ENCODE data around the gene MAP1B. TPM values are rescaled to one million over a fixed set of nuclear protein-coding genes. Genes with fewer than 3 reads are reported as not detected.

The MAP1B gene
- total and polyA plus RNA-seq, 9 of the 15 experiments (the other 6 are each of a cell fraction or from before 2014, with no cell fraction given): 5.2 to 66.1 (median 17.3) TPM

GRCh38 chr5:72205431-72206009, 98.2 kb downstream of the MAP1B start:
- TSS peak; percentile 37 for BruUV-seq (replicated peaks)
- no peak for FAIRE-seq

GRCh38 chr5:72206160-72206559, 98.9 kb downstream of the MAP1B start:
- peak in 3 of 4 experiments; percentile 9 to 23 (median 19) for DNase-seq (ENCODE audit: extremely low read depth in 1 of 4, low spot score in 3 of 4)
- Histone ChIP-seq H3K4me2 (ENCODE audit: insufficient read depth, low read length) (no peak overlapping the region), H4K20me1 (replicated peaks; ENCODE audit: control insufficient read depth, insufficient read depth, low read length) (no peaks in the 10 kb centered on the region), H3K9me3 (replicated peaks; ENCODE audit: control insufficient read depth, insufficient read depth, low read depth, low read length) (no peaks in the 10 kb centered on the region), H3K9me1 (ENCODE audit: control insufficient read depth, insufficient read depth, low read length) (peaks cover 3% of the 10 kb centered on the region), H2AFZ (ENCODE audit: low read depth, low read length) (no peak overlapping the region), H3K27ac (ENCODE audit: extremely low read depth, low read depth, low read length) (no peak overlapping the region), H3K9ac (ENCODE audit: insufficient read depth in 1 of 2, low read depth in 2 of 2, low read length in 2 of 2) (no peak overlapping the region), H3K4me1 (replicated peaks in 1 of 2; ENCODE audit: control insufficient read depth in 2 of 2, insufficient read depth in 2 of 2, low read length in 2 of 2) (peaks cover 0 to 2% of the 10 kb centered on the region in 2 experiments; a peak in 1 of 5 replicates), H3K36me3 (ENCODE audit: control insufficient read depth, insufficient read depth, low read length) (peaks cover 62% of the 10 kb centered on the region), H3K27me3 (ENCODE audit: control insufficient read depth in 2 of 2, insufficient read depth in 2 of 2, low read length in 2 of 2) (no peaks in the 10 kb centered on the region), H3K4me3 (no peak overlapping the region), H3K79me2 (ENCODE audit: control insufficient read depth, insufficient read depth, low read length) (no peaks in the 10 kb centered on the region)
- intact Hi-C loops (cut with micrococcal nuclease) (no loop called here), in situ Hi-C loops (cut with MboI) (no loop called here)
- FAIRE-seq: no peak
- BruUV-seq (replicated peaks): no TSS peak
- ChIA-PET POLR2A (no interaction called here), CTCF (ENCODE audit: low intra/inter-chr PET ratio) (no interaction called here)
- no peak for ATAC-seq
- WGBS (ENCODE audit: insufficient coverage, low coverage, missing lambda C conversion rate): 38% methylated on average over 3 of the region's 3 CpGs
- TF ChIP-seq LCOR (CRISPR knock-in tag; IDR thresholded peaks at IDR 0.05): no peak
- TF ChIP-seq NUFIP1 (IDR thresholded peaks at IDR 0.05; ENCODE audit: partially characterized antibody): no peak
- TF ChIP-seq CHD1 (IDR thresholded peaks at IDR 0.05; ENCODE audit: low read length): no peak
- TF ChIP-seq TRIM25 (IDR thresholded peaks at IDR 0.05; ENCODE audit: borderline replicate concordance): no peak
- TF ChIP-seq ZNF740 (CRISPR knock-in tag; IDR thresholded peaks at IDR 0.05): no peak
- no peak for TF ChIP-seq ZNF740 (tag; IDR thresholded peaks at IDR 0.05)
- 0 out of 2 replicates have a peak, but pooled peaks have one; percentile 24 for TF ChIP-seq MAFF (IDR thresholded peaks at IDR 0.05; ENCODE audit: low read length)
- TF ChIP-seq HMG20B (CRISPR knock-in tag; IDR thresholded peaks at IDR 0.05): no peak
- TF ChIP-seq ZNF75A (CRISPR knock-in tag; IDR thresholded peaks at IDR 0.05): no peak
- no peak for TF ChIP-seq RCOR1 (IDR thresholded peaks at IDR 0.05; ENCODE audit: borderline replicate concordance in 1 of 2, low read depth in 2 of 2, low read length in 2 of 2)
- TF ChIP-seq ZKSCAN1 (IDR thresholded peaks at IDR 0.05; ENCODE audit: low read depth, low read length): no peak

More at GRCh38 chr5:72205431-72206009, 98.2 kb downstream of the MAP1B start:
- WGBS (ENCODE audit: insufficient coverage, low coverage, missing lambda C conversion rate): 84% methylated on average over 3 of the region's 3 CpGs
- in situ Hi-C loops (cut with MboI) (no loop called here), intact Hi-C loops (cut with micrococcal nuclease) (no loop called here)
- ATAC-seq: no peak
- Histone ChIP-seq H3K36me3 (ENCODE audit: control insufficient read depth, insufficient read depth, low read length) (peaks cover 63% of the 10 kb centered on the region), H3K9me3 (replicated peaks; ENCODE audit: control insufficient read depth, insufficient read depth, low read depth, low read length) (no peaks in the 10 kb centered on the region), H3K27me3 (ENCODE audit: control insufficient read depth in 2 of 2, insufficient read depth in 2 of 2, low read length in 2 of 2) (no peaks in the 10 kb centered on the region), H3K4me3 (no peak overlapping the region), H2AFZ (ENCODE audit: low read depth, low read length) (no peak overlapping the region), H3K27ac (ENCODE audit: extremely low read depth, low read depth, low read length) (no peak overlapping the region), H3K79me2 (ENCODE audit: control insufficient read depth, insufficient read depth, low read length) (no peaks in the 10 kb centered on the region), H3K4me2 (ENCODE audit: insufficient read depth, low read length) (no peak overlapping the region), H3K4me1 (replicated peaks in 1 of 2; ENCODE audit: control insufficient read depth in 2 of 2, insufficient read depth in 2 of 2, low read length in 2 of 2) (0 out of 5 replicates have a peak, but pooled peaks cover 0 to 2% of the 10 kb centered on the region in 2 experiments), H3K9ac (ENCODE audit: insufficient read depth in 1 of 2, low read depth in 2 of 2, low read length in 2 of 2) (no peak overlapping the region), H3K9me1 (ENCODE audit: control insufficient read depth, insufficient read depth, low read length) (peaks cover 3% of the 10 kb centered on the region), H4K20me1 (replicated peaks; ENCODE audit: control insufficient read depth, insufficient read depth, low read length) (no peaks in the 10 kb centered on the region)
- TF ChIP-seq DACH1 (IDR thresholded peaks at IDR 0.05; ENCODE audit: partially characterized antibody) (no peak), ZNF316 (IDR thresholded peaks at IDR 0.05) (0 out of 2 replicates have a peak, but pooled peaks have one; percentile 10)
- DNase-seq (ENCODE audit: extremely low read depth in 1 of 4, low spot score in 3 of 4): no peak
- POLR2A ChIA-PET: no interaction called here
- CTCF ChIA-PET (ENCODE audit: low intra/inter-chr PET ratio): no interaction called here

Data from K562 (cell line).